Dendritic cell treated with granulocyte-macrophage colony-stimulating factor and Interleukin-4, amounts not matched to agents 40 ng/mL and 50 ng/mL, for 4 days (primary cell): ENCODE measurements around the gene MAGI3.

Experiments
- H3K27ac Mint-ChIP-seq: one replicate; pipeline ENCODE4 v1.8.0; 2022; ENCODE audit warnings: mild to moderate bottlenecking, mixed read lengths
- H3K27me3 Mint-ChIP-seq: one replicate; pipeline ENCODE4 v1.8.0; 2022; ENCODE audit warnings: mild to moderate bottlenecking, mixed read lengths
- H3K36me3 Mint-ChIP-seq: one replicate; pipeline ENCODE4 v1.8.0; 2022; ENCODE audit warnings: low read depth, mixed read lengths
- H3K4me1 Mint-ChIP-seq: one replicate; pipeline ENCODE4 v1.8.0; 2022; ENCODE audit warnings: low read depth, mixed read lengths
- H3K4me3 Mint-ChIP-seq: one replicate; pipeline ENCODE4 v1.8.0; 2022; ENCODE audit warnings: mild to moderate bottlenecking, moderate library complexity, mixed read lengths
- H3K9me3 Mint-ChIP-seq: one replicate; pipeline ENCODE4 v1.8.0; 2022; ENCODE audit warnings: mixed read lengths
- intact Hi-C: fragments of 100-400 bp; cut with micrococcal nuclease; formaldehyde crosslinking; loops from one replicate; pipeline ENCODE4 v1.15.0; 2022

Gene MAGI3

DNA sequence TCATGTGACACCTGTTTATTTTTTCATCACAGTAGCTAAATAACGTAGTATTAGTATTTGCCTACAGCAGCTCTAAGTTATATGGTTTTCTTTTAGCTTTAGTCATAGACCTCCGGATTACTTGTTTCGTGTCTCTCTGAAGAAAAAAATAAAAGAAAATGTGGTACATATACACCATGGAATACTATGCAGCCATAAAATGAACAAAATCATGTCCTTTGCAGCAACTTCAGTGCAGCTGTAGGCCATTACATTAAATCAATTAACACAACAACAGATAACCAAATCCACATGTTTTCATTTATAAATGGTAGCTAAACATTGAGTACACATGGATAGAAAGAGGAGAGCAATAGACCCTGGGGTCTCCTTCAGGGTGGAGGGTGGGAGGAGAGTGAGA is 142.7 kb downstream of the MAGI3 start:
- no peaks in the 10 kb centered on the region for H3K9me3 Mint-ChIP-seq
- peaks cover 1% of the 10 kb centered on the region for H3K27me3 Mint-ChIP-seq
- intact Hi-C loops = no loop called here
- H3K4me3 Mint-ChIP-seq = no peak overlapping the region
- no peak overlapping the region for H3K27ac Mint-ChIP-seq
- H3K36me3 Mint-ChIP-seq = no peaks in the 10 kb centered on the region
- no peaks in the 10 kb centered on the region for H3K4me1 Mint-ChIP-seq

DNA sequence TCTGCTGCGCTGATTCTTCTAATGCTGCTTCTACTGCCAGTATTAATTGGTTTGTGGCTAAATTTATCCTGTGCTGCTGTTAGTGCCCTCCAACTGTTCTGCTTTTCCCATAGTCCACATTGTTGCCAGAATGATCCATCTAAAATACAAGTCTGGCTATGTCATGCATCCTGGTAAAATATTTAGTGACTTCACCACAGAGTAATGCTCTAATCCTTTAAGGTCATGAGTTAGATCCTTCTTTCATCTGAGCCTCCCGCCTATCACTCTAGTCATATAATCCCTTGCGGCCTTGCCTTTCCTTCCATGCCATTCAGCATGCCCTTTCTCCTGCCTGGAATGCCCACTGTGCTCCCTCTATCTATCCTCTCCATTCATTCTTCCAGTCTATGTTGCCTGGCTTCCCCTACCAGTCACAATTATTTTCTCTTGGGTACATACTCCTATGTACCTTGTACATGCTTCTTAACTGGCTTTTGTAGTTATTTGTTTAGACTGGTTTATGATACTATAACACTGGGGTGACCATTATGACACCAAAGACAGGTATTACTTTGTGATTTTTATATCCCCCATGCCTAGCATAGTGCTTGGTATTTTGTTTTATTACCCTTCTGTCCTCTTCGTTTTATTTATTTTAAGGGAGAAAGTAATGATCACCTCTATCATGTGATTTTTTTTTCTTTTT is 144.0 kb downstream of the MAGI3 start:
- Mint-ChIP-seq H3K27ac (no peak overlapping the region), H3K4me3 (no peak overlapping the region), H3K9me3 (no peaks in the 10 kb centered on the region), H3K27me3 (peaks cover 1% of the 10 kb centered on the region), H3K36me3 (no peaks in the 10 kb centered on the region), H3K4me1 (no peaks in the 10 kb centered on the region)
- intact Hi-C loops = no loop called here

DNA sequence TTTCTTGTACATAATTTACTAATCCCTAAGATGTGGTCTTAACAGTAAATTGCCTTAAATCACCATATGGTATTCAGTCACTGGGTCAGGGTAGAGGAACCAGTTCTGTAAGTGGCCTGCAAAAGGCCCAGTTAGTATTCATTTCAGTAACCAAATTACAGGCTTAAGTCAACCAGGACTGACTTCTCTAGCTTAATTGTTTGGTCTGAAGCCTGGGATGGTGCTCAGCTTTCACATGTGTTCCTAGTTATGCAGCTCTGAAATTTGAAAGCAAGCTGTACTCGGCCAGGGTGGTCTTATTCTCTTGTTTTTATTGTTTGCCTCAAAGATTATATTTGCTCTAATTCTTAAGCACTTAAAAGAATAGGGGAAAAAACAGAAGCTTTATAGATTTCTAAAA is 144.6 kb downstream of the MAGI3 start:
- H3K4me3 Mint-ChIP-seq = no peak overlapping the region
- H3K4me1 Mint-ChIP-seq = no peaks in the 10 kb centered on the region
- intact Hi-C loops = no loop called here
- H3K27ac Mint-ChIP-seq = no peak overlapping the region
- no peaks in the 10 kb centered on the region for H3K36me3 Mint-ChIP-seq
- no peaks in the 10 kb centered on the region for H3K9me3 Mint-ChIP-seq
- H3K27me3 Mint-ChIP-seq = peaks cover 1% of the 10 kb centered on the region

DNA sequence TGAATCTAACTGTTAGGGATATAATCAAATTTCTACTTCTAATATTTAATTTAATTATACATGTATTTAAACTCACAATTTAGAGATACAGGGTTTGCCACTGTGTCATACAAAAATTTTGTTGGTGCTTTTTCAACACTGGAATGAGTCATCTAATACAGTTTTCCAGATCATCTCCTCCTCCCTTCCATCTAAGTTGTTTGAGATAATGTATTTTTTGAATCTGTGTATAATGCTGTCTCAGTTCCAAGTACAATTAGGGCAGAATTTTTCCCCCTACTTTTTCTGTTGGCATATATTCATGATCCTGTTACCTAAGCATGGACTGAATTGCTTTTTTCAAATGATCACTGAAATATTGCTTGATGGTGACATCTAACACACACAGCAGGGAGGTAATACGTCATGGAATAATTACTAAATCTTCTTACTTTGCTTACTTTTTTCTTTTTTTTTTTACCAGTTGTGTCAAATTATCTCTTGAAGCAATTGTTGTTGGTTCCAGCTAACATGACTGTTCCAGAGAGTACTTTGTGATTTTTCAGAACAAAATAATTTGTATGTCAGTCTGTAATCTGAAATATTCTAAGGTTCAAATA is 146.0 kb downstream of the MAGI3 start:
- intact Hi-C loops = no loop called here
- Mint-ChIP-seq H3K36me3 (no peaks in the 10 kb centered on the region), H3K9me3 (no peaks in the 10 kb centered on the region), H3K4me1 (no peaks in the 10 kb centered on the region), H3K27me3 (peaks cover 1% of the 10 kb centered on the region), H3K27ac (no peak overlapping the region), H3K4me3 (no peak overlapping the region)

DNA sequence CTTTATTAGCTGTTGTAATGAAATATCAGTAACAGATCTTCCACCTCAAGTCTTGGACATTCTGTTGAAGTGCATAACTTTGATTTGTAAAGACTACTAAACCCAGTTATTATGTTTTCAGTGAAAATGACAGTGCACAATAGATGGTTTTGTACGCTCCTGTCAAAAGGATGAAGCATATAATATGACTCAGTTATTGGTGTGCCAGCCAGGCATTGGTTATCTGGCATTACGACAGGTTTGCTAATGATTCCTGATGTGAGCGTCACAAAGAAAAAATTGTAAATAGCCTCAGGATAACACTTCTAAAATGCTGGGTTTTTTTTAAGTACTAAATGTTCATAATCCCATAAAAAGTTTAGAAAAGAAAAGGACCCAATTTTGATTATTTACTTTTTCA is 147.9 kb downstream of the MAGI3 start:
- intact Hi-C loops = no loop called here
- no peak overlapping the region for H3K27ac Mint-ChIP-seq
- no peaks in the 10 kb centered on the region for H3K27me3 Mint-ChIP-seq

DNA sequence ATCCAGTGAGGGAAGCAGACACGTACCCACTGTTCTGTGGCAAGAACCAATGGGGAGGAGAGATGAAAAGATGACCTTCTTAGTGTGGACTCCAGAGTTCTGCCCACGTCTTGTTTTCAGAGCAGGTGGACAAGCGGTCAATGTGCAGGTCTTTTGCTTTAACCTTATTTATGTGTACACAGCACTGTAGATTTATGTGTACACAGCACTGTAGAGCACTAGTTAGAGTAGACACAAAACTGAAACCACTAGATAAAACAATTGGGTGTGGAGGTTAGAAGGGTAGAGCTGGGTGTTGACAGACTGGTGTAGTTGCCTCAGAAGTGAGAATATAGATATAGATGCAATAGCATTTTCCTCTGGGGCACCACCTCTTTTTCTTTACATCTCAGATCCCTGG is 150.0 kb downstream of the MAGI3 start:
- intact Hi-C loops = no loop called here
- Mint-ChIP-seq H3K27me3 (no peaks in the 10 kb centered on the region), H3K9me3 (peaks cover 17% of the 10 kb centered on the region), H3K36me3 (no peaks in the 10 kb centered on the region), H3K4me1 (no peaks in the 10 kb centered on the region), H3K4me3 (no peak overlapping the region), H3K27ac (no peak overlapping the region)

More for the DNA sequence above, 147.9 kb downstream of the MAGI3 start:
- Mint-ChIP-seq H3K4me3 (no peak overlapping the region), H3K4me1 (no peaks in the 10 kb centered on the region), H3K9me3 (peaks cover 17% of the 10 kb centered on the region), H3K36me3 (no peaks in the 10 kb centered on the region)

DNA sequence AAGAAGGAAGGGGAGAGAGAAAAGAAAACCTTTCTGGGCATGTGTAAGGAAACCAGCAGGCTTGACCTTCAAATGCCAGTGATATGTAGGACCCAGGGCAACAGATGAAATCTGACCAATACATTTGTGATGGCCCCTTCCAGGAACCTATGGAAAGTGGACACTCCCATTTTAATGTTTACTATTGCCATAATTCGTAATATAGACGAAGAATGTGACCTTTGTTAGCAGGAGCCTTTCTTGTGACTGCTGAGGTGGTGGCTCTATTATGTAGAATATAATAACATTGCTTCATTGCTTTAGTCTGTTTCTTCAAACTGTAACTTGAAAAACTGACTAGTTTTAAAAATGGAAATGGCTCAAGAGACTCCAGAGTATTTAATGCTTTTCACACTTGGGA is 150.8 kb downstream of the MAGI3 start:
- intact Hi-C loops = no loop called here
- Mint-ChIP-seq H3K27ac (no peak overlapping the region), H3K9me3 (peaks cover 17% of the 10 kb centered on the region), H3K4me1 (no peaks in the 10 kb centered on the region), H3K36me3 (no peaks in the 10 kb centered on the region), H3K27me3 (no peaks in the 10 kb centered on the region), H3K4me3 (no peak overlapping the region)

DNA sequence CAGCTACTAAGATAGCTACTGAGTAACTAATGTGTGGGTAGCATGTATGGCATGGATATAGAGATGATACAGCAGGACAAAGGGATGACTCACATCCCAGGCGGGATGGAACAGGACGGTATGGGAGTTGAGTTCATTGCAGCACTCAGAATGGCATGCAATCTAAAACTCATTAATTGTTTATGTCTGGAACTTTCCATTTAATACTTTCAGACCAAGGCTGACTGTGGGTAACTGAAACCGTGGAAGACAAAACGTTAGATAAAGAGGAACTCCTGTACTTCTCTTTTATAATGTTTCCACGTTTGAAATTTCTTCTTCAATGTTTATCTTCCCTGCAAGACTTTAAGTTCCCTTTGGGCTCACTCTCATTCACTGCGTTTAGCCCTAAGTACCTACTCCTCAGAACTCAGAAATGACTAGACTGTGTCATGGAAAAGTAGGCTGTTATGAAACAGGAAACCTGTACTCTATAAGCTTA is 151.9 kb downstream of the MAGI3 start:
- no peak overlapping the region for H3K27ac Mint-ChIP-seq
- intact Hi-C loops = no loop called here
- no peaks in the 10 kb centered on the region for H3K36me3 Mint-ChIP-seq
- H3K27me3 Mint-ChIP-seq = no peaks in the 10 kb centered on the region
- H3K4me3 Mint-ChIP-seq = no peak overlapping the region
- peaks cover 17% of the 10 kb centered on the region for H3K9me3 Mint-ChIP-seq
- H3K4me1 Mint-ChIP-seq = no peaks in the 10 kb centered on the region

DNA sequence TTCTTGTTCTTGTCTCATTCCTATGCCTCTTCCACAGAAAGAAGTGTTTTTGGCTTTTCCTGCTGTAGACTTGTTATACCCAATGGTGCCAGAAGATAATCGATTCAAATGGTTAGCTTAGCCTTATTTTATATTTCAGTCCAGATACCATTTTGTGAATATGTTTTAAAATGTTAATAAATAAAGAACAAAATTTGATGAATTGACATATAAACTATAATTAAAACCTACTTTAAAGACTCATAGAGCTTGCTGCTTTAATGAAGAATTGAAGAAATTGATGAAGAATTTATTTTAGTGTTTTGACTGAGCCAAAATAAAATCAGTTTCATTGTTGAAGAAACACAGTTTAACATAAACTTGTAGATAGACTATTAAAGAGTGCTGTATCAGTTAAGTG is 152.8 kb downstream of the MAGI3 start:
- intact Hi-C loops = no loop called here
- Mint-ChIP-seq H3K27ac (no peak overlapping the region), H3K9me3 (peaks cover 17% of the 10 kb centered on the region), H3K27me3 (no peaks in the 10 kb centered on the region), H3K36me3 (no peaks in the 10 kb centered on the region), H3K4me1 (no peaks in the 10 kb centered on the region), H3K4me3 (no peak overlapping the region)

DNA sequence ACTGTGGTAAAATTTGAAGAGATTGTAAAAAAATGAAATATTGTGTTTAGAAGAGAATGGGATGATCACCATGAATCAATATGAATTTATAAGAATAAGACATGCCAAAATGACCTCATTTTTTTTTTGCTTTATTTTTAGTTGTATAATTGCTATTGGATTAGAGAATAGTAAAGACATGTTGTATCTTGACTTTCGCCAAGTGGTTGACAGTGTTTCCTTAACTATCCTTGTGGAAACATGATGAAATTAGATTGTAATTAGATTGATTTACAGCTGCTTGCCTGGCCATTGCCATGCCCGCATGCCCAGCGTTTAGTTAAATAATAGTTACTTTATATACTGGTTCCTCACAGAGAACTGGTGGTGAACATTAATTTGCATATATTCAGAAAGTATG is 154.9 kb downstream of the MAGI3 start:
- Mint-ChIP-seq H3K9me3 (peaks cover 17% of the 10 kb centered on the region), H3K27me3 (no peaks in the 10 kb centered on the region), H3K27ac (no peak overlapping the region), H3K4me1 (no peaks in the 10 kb centered on the region), H3K4me3 (no peak overlapping the region), H3K36me3 (no peaks in the 10 kb centered on the region)
- intact Hi-C loops = no loop called here

DNA sequence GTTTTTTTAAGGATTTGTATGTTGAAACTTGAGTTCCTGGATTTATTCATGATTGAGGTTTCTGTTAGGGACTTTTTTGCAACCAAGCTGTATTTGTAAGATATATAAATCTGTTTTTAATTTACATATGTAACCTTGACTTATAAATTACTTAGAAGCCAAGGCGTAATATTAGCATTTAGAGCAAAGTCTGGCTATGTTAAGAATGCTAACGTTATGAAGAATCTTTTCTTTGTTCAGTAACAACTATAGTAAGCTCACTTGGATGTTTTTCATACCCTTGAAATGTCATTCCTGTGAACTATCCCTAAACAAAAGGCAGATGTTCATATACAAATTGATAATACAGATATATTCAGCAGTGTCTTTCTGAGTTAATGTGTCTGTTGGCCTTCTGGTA is 155.3 kb downstream of the MAGI3 start:
- Mint-ChIP-seq H3K36me3 (no peaks in the 10 kb centered on the region), H3K9me3 (peaks cover 17% of the 10 kb centered on the region), H3K4me3 (no peak overlapping the region), H3K4me1 (no peaks in the 10 kb centered on the region), H3K27ac (no peak overlapping the region), H3K27me3 (no peaks in the 10 kb centered on the region)
- intact Hi-C loops = no loop called here

DNA sequence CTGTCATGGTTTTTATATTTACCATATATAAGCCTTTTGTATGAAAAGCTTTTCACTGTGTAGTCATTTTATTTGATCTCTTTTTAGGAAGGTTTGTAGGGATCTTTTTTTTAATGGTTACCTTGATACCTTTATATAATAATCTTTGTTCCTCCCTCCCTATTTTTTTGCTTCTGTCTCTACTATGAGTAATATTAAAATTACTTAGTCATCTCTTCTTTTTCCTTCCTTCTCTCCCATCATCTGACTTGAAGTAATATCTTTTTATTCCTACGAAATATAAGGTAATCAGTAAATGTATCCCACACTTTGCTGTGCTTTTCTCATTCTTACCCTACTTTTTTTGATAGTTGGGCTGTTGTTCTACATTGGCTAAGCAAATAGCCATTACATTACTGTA is 161.4 kb downstream of the MAGI3 start:
- H3K27me3 Mint-ChIP-seq = no peaks in the 10 kb centered on the region
- H3K9me3 Mint-ChIP-seq = no peaks in the 10 kb centered on the region
- H3K4me3 Mint-ChIP-seq = no peak overlapping the region
- no peaks in the 10 kb centered on the region for H3K4me1 Mint-ChIP-seq
- H3K36me3 Mint-ChIP-seq = no peaks in the 10 kb centered on the region
- intact Hi-C loops = no loop called here
- H3K27ac Mint-ChIP-seq = no peak overlapping the region

DNA sequence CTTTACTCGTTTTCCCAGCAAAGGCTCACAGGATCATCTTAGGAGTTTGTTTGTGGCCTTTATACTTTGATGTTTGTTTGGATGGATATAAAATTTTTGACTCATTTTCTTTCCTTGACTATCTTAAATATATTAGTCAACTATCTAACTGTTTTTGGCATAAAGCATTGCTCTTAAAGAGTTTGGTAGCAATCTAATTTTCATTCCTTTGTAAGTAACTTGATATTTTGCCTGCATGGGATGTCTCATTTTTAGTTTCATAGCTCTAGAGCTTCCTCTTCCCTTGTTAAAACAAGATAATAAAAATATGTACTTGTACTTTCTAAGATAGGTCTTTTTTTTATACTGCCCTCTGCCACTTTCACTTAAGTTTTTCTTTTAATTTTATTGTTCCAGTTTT is 161.9 kb downstream of the MAGI3 start:
- H3K36me3 Mint-ChIP-seq = no peaks in the 10 kb centered on the region
- intact Hi-C loops = no loop called here
- no peaks in the 10 kb centered on the region for H3K4me1 Mint-ChIP-seq
- H3K27ac Mint-ChIP-seq = no peak overlapping the region
- no peaks in the 10 kb centered on the region for H3K27me3 Mint-ChIP-seq
- no peak overlapping the region for H3K4me3 Mint-ChIP-seq
- peaks cover 2% of the 10 kb centered on the region for H3K9me3 Mint-ChIP-seq

DNA sequence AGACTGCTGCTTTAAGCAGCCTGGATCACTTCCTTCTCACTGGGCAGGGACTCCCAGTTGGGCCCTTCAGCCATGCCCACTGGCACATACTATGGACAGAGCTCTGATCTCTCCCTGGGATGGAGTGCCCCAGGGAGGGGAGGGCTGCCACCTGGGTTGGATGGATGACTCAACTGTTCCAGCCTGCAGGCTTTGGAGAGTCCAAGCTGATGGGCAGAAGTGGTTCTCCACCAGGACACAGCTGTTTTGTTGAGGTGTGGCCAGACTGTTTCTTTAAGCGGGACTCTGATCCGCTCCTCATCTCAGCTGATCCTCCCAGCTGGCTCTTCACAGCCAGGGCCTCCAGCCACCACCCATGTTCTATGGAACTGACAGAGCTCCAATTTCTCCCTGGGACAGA is 166.9 kb downstream of the MAGI3 start:
- peaks cover 42% of the 10 kb centered on the region for H3K9me3 Mint-ChIP-seq

DNA sequence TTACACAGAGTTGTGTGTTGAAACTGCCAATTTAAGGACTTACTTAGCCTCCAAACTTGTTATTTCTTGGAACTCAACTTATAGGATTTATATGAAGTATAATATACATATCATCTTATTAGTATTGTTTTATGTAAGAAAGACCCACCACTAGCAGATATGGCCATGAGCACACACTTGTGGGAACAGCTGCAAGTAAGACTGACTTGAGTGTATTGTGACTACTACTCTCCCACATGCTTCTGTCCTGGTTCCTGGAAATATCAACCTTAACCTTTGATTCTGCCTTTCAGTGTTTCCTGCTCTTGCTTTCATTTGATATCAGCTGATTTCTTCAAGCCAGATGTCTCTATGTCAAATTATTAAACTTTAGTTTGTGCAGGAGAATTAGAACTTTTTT is 175.3 kb downstream of the MAGI3 start:
- no peaks in the 10 kb centered on the region for H3K36me3 Mint-ChIP-seq
- no peaks in the 10 kb centered on the region for H3K27me3 Mint-ChIP-seq
- no peaks in the 10 kb centered on the region for H3K4me1 Mint-ChIP-seq
- no peak overlapping the region for H3K27ac Mint-ChIP-seq
- intact Hi-C loops = no loop called here
- no peak overlapping the region for H3K4me3 Mint-ChIP-seq
- H3K9me3 Mint-ChIP-seq = peaks cover 27% of the 10 kb centered on the region

More for the DNA sequence above, 166.9 kb downstream of the MAGI3 start:
- no peak overlapping the region for H3K4me3 Mint-ChIP-seq
- H3K36me3 Mint-ChIP-seq = no peaks in the 10 kb centered on the region
- no peaks in the 10 kb centered on the region for H3K27me3 Mint-ChIP-seq
- no peak overlapping the region for H3K27ac Mint-ChIP-seq
- H3K4me1 Mint-ChIP-seq = no peaks in the 10 kb centered on the region
- intact Hi-C loops = no loop called here
